Measurements from ENCODE around the gene NCAM1.

Gene NCAM1

DNA sequence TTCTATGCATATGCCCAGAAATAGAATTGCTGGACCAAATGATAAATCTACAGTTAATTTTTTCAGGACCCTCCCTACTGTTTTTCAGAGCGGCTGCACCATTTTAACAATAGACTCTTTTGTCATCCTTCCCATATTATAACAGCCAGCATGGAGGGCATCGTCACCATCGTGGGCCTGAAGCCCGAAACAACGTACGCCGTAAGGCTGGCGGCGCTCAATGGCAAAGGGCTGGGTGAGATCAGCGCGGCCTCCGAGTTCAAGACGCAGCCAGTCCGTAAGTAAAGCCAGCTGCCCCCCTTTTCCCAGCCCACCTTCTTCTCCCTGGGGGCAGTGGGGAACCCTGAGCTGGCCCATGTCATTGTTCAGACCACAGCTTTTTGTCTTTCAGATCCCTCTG lies 273.7 kb downstream of the NCAM1 start:
- Histone ChIP-seq H3K9me3 (ENCODE audit: control insufficient read depth, insufficient read depth, low read length) (no peaks in the 10 kb centered on the region), H3K27ac (ENCODE audit: low read length) (no peak overlapping the region), H3K27me3 (ENCODE audit: control insufficient read depth, insufficient read depth, low read length) (no peaks in the 10 kb centered on the region), H3K36me3 (ENCODE audit: control insufficient read depth, insufficient read depth, low read length) (no peaks in the 10 kb centered on the region), H3K4me1 (ENCODE audit: control insufficient read depth, insufficient read depth, low read length) (no peaks in the 10 kb centered on the region), H3K4me3 (ENCODE audit: low read length) (no peak overlapping the region)
- WGBS (ENCODE audit: insufficient coverage, insufficient read length) = no CpG with 5 or more reads among the region's 14 CpGs
- DNase-seq (ENCODE audit: low read depth, low spot score) = no peak

DNA sequence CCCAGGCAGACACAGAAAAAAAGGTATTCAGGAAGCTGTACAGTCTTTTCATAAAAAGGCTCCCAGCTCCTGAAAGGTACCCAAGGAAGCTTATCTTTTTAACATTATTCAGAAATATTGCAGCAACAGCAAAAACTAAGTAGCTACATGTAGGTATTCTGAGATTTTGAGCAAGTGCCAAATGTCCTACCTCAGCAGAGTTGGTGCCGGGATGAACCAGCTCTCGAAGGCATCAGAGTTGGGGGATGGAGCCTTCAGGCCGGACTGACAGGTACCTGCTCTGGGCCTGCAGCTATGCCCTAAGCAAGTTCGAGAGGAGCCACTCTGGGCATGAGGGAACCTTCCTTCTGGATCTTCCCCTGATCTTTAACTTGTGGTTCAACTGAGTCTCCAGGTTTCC lies 276.0 kb downstream of the NCAM1 start:
- H3K4me1 ChIP-seq (ENCODE audit: control insufficient read depth, insufficient read depth, low read length) = no peaks in the 10 kb centered on the region
- H3K27me3 ChIP-seq (ENCODE audit: control insufficient read depth, insufficient read depth, low read length) = no peaks in the 10 kb centered on the region
- H3K36me3 ChIP-seq (ENCODE audit: control insufficient read depth, insufficient read depth, low read length) = no peaks in the 10 kb centered on the region
- DNase-seq (ENCODE audit: low read depth, low spot score) = no peak
- no peak overlapping the region for H3K27ac ChIP-seq (ENCODE audit: low read length)
- H3K9me3 ChIP-seq (ENCODE audit: control insufficient read depth, insufficient read depth, low read length) = no peaks in the 10 kb centered on the region
- H3K4me3 ChIP-seq (ENCODE audit: low read length) = no peak overlapping the region
- WGBS (ENCODE audit: insufficient coverage, insufficient read length) = no CpG with 5 or more reads among the region's 4 CpGs

DNA sequence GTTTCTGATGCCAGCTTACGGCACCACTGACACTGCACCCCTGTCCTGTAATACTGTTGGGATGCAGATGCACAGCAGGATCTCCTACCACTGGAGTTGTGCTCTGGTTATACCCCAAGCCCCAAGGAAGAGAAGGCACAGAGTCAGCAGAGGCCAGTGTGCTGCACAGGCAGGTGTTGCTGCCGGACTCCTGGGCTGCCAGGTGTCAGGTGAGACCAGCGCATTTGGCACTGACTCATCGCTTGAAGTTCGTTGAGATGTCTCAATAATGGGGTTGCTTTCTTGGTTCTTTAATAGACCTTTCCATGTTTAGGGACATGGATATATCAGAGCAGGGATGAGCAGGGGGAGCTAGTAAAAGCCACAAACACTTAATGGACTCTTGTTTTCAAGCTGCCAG lies 277.5 kb downstream of the NCAM1 start:
- Histone ChIP-seq H3K9me3 (ENCODE audit: control insufficient read depth, insufficient read depth, low read length) (no peaks in the 10 kb centered on the region), H3K4me3 (ENCODE audit: low read length) (no peak overlapping the region), H3K36me3 (ENCODE audit: control insufficient read depth, insufficient read depth, low read length) (no peaks in the 10 kb centered on the region), H3K4me1 (ENCODE audit: control insufficient read depth, insufficient read depth, low read length) (peaks cover 3% of the 10 kb centered on the region; the same call in 1 of the 2 replicates), H3K27me3 (ENCODE audit: control insufficient read depth, insufficient read depth, low read length) (no peaks in the 10 kb centered on the region), H3K27ac (ENCODE audit: low read length) (no peak overlapping the region)
- DNase-seq (ENCODE audit: low read depth, low spot score) = no peak
- no CpG with 5 or more reads among the region's 5 CpGs for WGBS (ENCODE audit: insufficient coverage, insufficient read length)

DNA sequence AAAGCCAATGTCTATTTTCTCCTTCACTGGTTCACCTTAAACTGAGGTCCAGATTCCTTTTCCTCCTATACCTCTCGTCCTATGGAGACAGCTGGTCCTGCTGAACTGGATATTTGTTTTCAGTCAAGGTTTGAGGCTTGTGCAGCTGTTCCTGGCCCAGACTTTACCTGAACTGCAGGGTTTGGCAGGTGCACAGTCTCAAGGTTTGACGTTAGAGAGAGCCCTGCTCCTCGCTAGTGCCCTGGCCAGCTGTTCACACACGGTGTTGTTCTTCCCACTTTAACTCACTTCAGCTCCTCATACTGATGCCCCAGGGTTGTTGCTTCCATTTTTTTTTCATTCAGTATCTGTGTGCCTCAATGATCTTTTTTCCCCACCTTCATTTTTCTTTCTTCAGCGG lies 279.2 kb downstream of the NCAM1 start:
- DNase-seq (ENCODE audit: low read depth, low spot score) = no peak
- Histone ChIP-seq H3K4me1 (ENCODE audit: control insufficient read depth, insufficient read depth, low read length) (peaks cover 3% of the 10 kb centered on the region; the same call in 1 of the 2 replicates), H3K27ac (ENCODE audit: low read length) (no peak overlapping the region), H3K9me3 (ENCODE audit: control insufficient read depth, insufficient read depth, low read length) (no peaks in the 10 kb centered on the region), H3K36me3 (ENCODE audit: control insufficient read depth, insufficient read depth, low read length) (no peaks in the 10 kb centered on the region), H3K27me3 (ENCODE audit: control insufficient read depth, insufficient read depth, low read length) (no peaks in the 10 kb centered on the region), H3K4me3 (ENCODE audit: low read length) (no peak overlapping the region)
- WGBS (ENCODE audit: insufficient coverage, insufficient read length) = no CpG with 5 or more reads among the region's 5 CpGs

DNA sequence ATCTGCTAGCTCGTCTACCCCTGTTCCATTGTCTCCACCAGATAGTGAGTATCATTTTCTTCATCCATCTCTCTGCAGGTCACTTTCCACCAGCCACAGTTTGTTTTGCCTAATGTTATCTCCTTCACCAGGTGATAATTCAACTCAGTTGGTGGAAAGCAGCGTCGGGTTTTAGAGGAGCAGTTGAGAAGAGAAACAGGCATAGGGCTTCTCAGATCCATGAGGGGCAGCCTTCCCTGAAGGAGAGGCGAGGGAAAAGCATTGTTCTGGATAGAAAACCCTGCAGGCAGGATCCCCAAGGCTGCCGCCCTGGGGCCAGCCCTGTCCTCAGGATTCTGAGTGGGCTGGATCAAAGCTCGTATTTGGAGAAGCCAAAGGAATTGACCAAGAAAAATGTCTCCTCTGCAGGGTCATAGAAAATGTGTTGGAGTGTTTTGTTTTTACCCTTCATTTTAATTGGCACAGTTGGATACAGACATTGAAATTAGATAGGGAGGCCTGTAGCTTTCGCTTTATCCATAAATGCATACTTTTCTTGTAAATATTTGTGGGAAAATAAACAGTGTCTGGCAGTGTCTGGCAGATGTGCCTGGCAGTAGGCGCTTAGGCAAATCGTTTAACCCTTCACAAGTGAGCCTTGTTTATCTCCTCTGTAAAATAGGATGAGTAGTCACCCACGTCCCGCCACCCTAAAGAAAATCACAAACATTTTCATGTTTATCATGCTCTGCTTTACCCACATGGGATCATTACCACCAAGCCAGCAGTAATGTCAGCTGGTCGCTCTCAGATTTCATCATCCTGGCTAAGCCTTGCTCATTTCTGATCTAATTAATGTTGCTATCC lies 279.8 kb downstream of the NCAM1 start:
- Histone ChIP-seq H3K27me3 (ENCODE audit: control insufficient read depth, insufficient read depth, low read length) (no peaks in the 10 kb centered on the region), H3K36me3 (ENCODE audit: control insufficient read depth, insufficient read depth, low read length) (no peaks in the 10 kb centered on the region), H3K4me3 (ENCODE audit: low read length) (no peak overlapping the region), H3K9me3 (ENCODE audit: control insufficient read depth, insufficient read depth, low read length) (no peaks in the 10 kb centered on the region), H3K4me1 (ENCODE audit: control insufficient read depth, insufficient read depth, low read length) (peaks cover 3% of the 10 kb centered on the region; the same call in 1 of the 2 replicates), H3K27ac (ENCODE audit: low read length) (no peak overlapping the region)
- no peak for DNase-seq (ENCODE audit: low read depth, low spot score)
- WGBS (ENCODE audit: insufficient coverage, insufficient read length) = no CpG with 5 or more reads among the region's 12 CpGs

DNA sequence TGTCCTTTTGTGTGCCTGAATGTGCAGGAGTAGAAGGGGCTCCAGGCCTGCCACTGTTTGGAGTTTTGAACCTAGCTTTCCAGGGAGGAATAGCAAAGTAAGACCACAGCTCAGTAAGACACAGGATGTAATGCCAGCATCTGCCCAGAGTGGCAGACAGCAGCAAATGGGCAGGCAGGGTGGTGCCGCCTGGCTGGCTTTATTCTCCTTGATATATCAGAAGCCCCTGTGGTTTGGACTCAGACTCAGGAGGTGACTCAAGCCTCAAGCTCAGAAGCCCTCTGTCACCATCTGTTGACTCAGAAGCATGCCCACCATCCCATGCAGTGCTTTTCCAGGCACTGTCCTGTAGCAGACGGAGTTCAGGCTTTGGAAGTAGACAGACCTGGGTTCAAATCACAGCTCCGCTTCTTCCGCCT lies 280.4 kb downstream of the NCAM1 start:
- no CpG with 5 or more reads among the region's 4 CpGs for WGBS (ENCODE audit: insufficient coverage, insufficient read length)
- Histone ChIP-seq H3K27me3 (ENCODE audit: control insufficient read depth, insufficient read depth, low read length) (no peaks in the 10 kb centered on the region), H3K36me3 (ENCODE audit: control insufficient read depth, insufficient read depth, low read length) (no peaks in the 10 kb centered on the region), H3K9me3 (ENCODE audit: control insufficient read depth, insufficient read depth, low read length) (no peaks in the 10 kb centered on the region), H3K4me1 (ENCODE audit: control insufficient read depth, insufficient read depth, low read length) (peaks cover 3% of the 10 kb centered on the region; the same call in 1 of the 2 replicates), H3K4me3 (ENCODE audit: low read length) (no peak overlapping the region), H3K27ac (ENCODE audit: low read length) (no peak overlapping the region)
- DNase-seq (ENCODE audit: low read depth, low spot score) = no peak

DNA sequence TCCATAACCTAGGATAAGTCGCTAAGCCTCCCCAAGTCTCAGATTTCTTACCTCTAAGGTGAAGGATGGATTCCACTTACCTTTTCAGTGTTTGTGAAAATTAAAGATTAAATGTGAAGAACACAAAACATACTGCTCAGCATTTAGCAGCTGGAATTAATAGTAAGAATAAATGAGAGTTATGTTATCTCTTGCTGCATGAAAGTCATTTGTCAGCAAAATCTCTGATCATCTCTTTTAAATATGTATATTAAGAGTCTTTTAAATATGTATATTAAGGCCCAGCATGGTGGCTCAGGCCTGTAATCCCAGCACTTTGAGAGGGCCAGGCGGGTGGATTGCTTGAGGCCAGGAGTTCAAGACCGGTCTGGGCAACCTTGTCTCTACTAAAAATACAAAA lies 280.8 kb downstream of the NCAM1 start:
- no CpG with 5 or more reads among the region's 3 CpGs for WGBS (ENCODE audit: insufficient coverage, insufficient read length)
- no peaks in the 10 kb centered on the region for H3K9me3 ChIP-seq (ENCODE audit: control insufficient read depth, insufficient read depth, low read length)
- H3K4me1 ChIP-seq (ENCODE audit: control insufficient read depth, insufficient read depth, low read length) = peaks cover 3% of the 10 kb centered on the region; the same call in 1 of the 2 replicates
- DNase-seq (ENCODE audit: low read depth, low spot score) = no peak
- no peaks in the 10 kb centered on the region for H3K27me3 ChIP-seq (ENCODE audit: control insufficient read depth, insufficient read depth, low read length)
- no peak overlapping the region for H3K27ac ChIP-seq (ENCODE audit: low read length)
- H3K4me3 ChIP-seq (ENCODE audit: low read length) = no peak overlapping the region
- H3K36me3 ChIP-seq (ENCODE audit: control insufficient read depth, insufficient read depth, low read length) = no peaks in the 10 kb centered on the region

DNA sequence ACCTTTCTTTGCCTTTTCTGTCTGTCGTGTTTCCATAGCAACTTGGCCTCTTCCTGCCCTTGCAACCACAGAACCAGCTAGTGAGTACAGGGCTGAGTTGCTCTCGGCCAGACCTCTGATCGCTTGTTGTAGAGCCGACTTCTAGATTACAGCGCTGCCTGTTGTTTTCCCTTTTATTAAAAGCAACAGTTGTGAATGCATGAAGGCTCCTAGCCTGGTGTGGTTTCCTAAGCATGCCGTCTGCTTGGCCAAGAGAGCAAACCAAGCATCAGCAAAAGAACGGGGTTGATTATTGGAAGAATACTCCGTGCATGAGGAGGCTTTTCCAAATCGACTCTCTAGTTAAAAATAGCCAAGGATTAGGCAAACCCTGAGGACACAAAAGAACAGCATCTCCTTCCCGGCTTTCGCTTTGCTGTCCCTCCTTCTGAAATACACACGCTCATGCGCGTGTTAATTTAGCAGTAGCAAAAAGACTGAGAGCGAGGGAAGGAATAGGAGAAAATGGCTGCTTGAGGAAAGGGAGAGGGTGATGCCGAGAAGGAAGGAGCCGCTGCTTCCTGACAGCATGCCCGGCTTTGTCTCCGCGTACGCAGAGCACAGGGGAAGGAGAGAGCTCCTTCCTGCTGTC lies 281.7 kb downstream of the NCAM1 start:
- no CpG with 5 or more reads among the region's 21 CpGs for WGBS (ENCODE audit: insufficient coverage, insufficient read length)
- H3K27me3 ChIP-seq (ENCODE audit: control insufficient read depth, insufficient read depth, low read length) = no peaks in the 10 kb centered on the region
- H3K27ac ChIP-seq (ENCODE audit: low read length) = no peak overlapping the region
- DNase-seq (ENCODE audit: low read depth, low spot score) = no peak
- no peaks in the 10 kb centered on the region for H3K9me3 ChIP-seq (ENCODE audit: control insufficient read depth, insufficient read depth, low read length)
- H3K36me3 ChIP-seq (ENCODE audit: control insufficient read depth, insufficient read depth, low read length) = no peaks in the 10 kb centered on the region
- H3K4me3 ChIP-seq (ENCODE audit: low read length) = no peak overlapping the region
- H3K4me1 ChIP-seq (ENCODE audit: control insufficient read depth, insufficient read depth, low read length) = peaks cover 3% of the 10 kb centered on the region; the same call in 1 of the 2 replicates

DNA sequence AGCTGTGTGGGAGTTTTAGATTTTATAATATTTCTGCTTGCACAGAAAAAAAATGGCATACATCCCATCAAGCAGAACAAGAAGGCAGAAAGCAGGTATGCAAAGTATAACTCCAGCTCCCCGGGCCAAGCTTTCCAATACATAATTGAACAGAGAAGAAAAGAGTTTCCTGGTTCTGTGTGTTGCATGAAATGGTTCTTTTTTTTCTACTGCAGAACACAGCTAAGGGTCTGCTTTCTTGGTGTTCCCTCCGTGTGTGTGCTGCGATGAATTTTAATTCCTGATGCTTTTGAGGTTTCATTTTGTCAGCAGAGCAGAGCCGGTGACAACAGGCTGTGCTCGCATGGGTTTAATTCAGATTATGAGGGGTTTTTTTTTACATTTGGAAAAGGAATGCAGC lies 282.5 kb downstream of the NCAM1 start:
- WGBS (ENCODE audit: insufficient coverage, insufficient read length) = no CpG with 5 or more reads among the region's 5 CpGs
- Histone ChIP-seq H3K27ac (ENCODE audit: low read length) (no peak overlapping the region), H3K4me1 (ENCODE audit: control insufficient read depth, insufficient read depth, low read length) (peaks cover 3% of the 10 kb centered on the region; the same call in 1 of the 2 replicates), H3K9me3 (ENCODE audit: control insufficient read depth, insufficient read depth, low read length) (no peaks in the 10 kb centered on the region), H3K36me3 (ENCODE audit: control insufficient read depth, insufficient read depth, low read length) (no peaks in the 10 kb centered on the region), H3K27me3 (ENCODE audit: control insufficient read depth, insufficient read depth, low read length) (no peaks in the 10 kb centered on the region), H3K4me3 (ENCODE audit: low read length) (no peak overlapping the region)
- no peak for DNase-seq (ENCODE audit: low read depth, low spot score)

DNA sequence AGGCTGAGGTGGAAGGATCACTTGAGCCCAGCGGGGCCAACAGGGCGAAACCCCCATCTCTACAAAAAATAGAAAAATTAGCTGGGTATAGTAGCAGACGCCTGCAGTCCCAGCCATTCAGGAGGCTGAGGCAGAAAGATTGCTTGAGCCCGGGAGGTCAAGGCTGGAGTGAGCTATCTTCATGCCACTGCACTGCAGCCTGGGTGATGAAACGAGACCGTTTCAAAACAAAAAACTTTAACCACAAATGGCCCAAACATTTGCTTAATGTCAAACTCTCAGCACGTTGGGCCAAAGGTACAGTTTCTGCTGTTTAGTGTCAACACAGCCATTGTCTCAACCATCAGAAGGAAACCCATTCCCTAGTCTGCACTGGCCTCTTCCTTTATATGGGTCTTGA lies 284.0 kb downstream of the NCAM1 start:
- DNase-seq (ENCODE audit: low read depth, low spot score) = no peak
- Histone ChIP-seq H3K4me3 (ENCODE audit: low read length) (no peak overlapping the region), H3K36me3 (ENCODE audit: control insufficient read depth, insufficient read depth, low read length) (no peaks in the 10 kb centered on the region), H3K4me1 (ENCODE audit: control insufficient read depth, insufficient read depth, low read length) (peaks cover 3% of the 10 kb centered on the region; the same call in 1 of the 2 replicates), H3K27ac (ENCODE audit: low read length) (no peak overlapping the region), H3K9me3 (ENCODE audit: control insufficient read depth, insufficient read depth, low read length) (no peaks in the 10 kb centered on the region), H3K27me3 (ENCODE audit: control insufficient read depth, insufficient read depth, low read length) (no peaks in the 10 kb centered on the region)
- no CpG with 5 or more reads among the region's 7 CpGs for WGBS (ENCODE audit: insufficient coverage, insufficient read length)

All from iPS DF 6.9 (cell line).